Activated naive CD4-positive, alpha-beta T cell treated with anti-CD3 and anti-CD28 coated beads, Interleukin-2, amount 10 ng/mL, durations not matched to agents 7 days and 5 days (primary cell): ENCODE measurements around the gene HFM1.
"Not testable (repeated sequence)": the region's sequence is repeated elsewhere in the genome, so short reads cannot be mapped to it uniquely, and the experiment has no call there.

Source experiments
- CTCF ChIA-PET: fragments of 350-600 bp; sonication (Branson Sonifier 250); formaldehyde crosslinking; loops from one replicate; lab custom pipeline; 2021; ENCODE audit warnings: antibody characterized with exemption; lab: Charles Lee
- DNase-seq: peaks from one replicate; pipeline ENCODE4 v3.0.0-alpha.2; 2020
- H3K27ac Mint-ChIP-seq: one replicate; pipeline ENCODE4 v1.8.0; 2021; ENCODE audit warnings: mild to moderate bottlenecking, moderate library complexity, mixed read lengths
- H3K27me3 Mint-ChIP-seq: one replicate; pipeline ENCODE4 v1.8.0; 2021; ENCODE audit warnings: mild to moderate bottlenecking, mixed read lengths
- H3K36me3 Mint-ChIP-seq: one replicate; pipeline ENCODE4 v1.8.0; 2021; ENCODE audit warnings: mixed read lengths
- H3K4me1 Mint-ChIP-seq: one replicate; pipeline ENCODE4 v1.8.0; 2021; ENCODE audit warnings: mixed read lengths
- H3K4me3 Mint-ChIP-seq: one replicate; pipeline ENCODE4 v1.8.0; 2021; ENCODE audit warnings: mild to moderate bottlenecking, moderate library complexity, mixed read lengths
- H3K9me3 Mint-ChIP-seq: one replicate; pipeline ENCODE4 v1.8.0; 2021; ENCODE audit warnings: mixed read lengths

HFM1 gene

GRCh38 chr1:91311672-91312071, 93.0 kb downstream of the HFM1 start:
- no peak for DNase-seq
- H3K36me3 Mint-ChIP-seq = no peaks in the 10 kb centered on the region
- peaks cover 5% of the 10 kb centered on the region for H3K9me3 Mint-ChIP-seq
- H3K27me3 Mint-ChIP-seq = peaks cover 12% of the 10 kb centered on the region
- no peak overlapping the region for H3K4me3 Mint-ChIP-seq
- CTCF ChIA-PET = no interaction called here
- H3K27ac Mint-ChIP-seq = no peak overlapping the region
- no peaks in the 10 kb centered on the region for H3K4me1 Mint-ChIP-seq

GRCh38 chr1:91308544-91308943, 96.1 kb downstream of the HFM1 start:
- H3K27ac Mint-ChIP-seq = no peak overlapping the region

GRCh38 chr1:91307784-91308409, 96.7 kb downstream of the HFM1 start:
- no peak for DNase-seq
- Mint-ChIP-seq H3K27me3 (peaks cover 12% of the 10 kb centered on the region), H3K4me3 (no peak overlapping the region), H3K27ac (no peak overlapping the region), H3K4me1 (no peaks in the 10 kb centered on the region), H3K9me3 (peaks cover 8% of the 10 kb centered on the region), H3K36me3 (no peaks in the 10 kb centered on the region)
- CTCF ChIA-PET = no interaction called here

More at GRCh38 chr1:91308544-91308943, 96.1 kb downstream of the HFM1 start:
- Mint-ChIP-seq H3K9me3 (peaks cover 6% of the 10 kb centered on the region), H3K36me3 (no peaks in the 10 kb centered on the region), H3K27me3 (peaks cover 12% of the 10 kb centered on the region), H3K4me1 (no peaks in the 10 kb centered on the region), H3K4me3 (no peak overlapping the region)
- no peak for DNase-seq
- CTCF ChIA-PET = no interaction called here

DNA sequence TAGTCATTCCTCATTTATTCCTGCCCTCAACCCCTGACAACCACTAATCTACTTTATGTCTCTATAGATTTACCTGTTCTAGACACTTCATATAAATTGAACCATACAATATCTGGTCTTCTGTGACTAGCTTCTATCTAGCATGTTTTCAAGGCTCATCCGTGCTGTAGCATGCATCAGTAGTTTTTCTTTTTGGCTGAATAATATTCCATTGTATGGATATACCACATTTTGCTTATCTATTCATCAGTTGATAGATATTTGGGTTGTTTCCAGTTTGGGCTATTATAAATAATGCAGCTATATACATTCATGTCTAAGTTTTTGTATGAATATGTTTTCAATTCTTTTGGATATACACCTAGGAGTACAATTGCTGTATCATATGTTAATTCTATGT, 101.5 kb downstream of the HFM1 start:
- Mint-ChIP-seq H3K4me3 (no peak overlapping the region), H3K27me3 (no peaks in the 10 kb centered on the region), H3K36me3 (no peaks in the 10 kb centered on the region), H3K9me3 (peaks cover 8% of the 10 kb centered on the region), H3K27ac (no peak overlapping the region), H3K4me1 (no peaks in the 10 kb centered on the region)
- CTCF ChIA-PET = no interaction called here
- DNase-seq = no peak

- H3K36me3 Mint-ChIP-seq, DNase-seq, H3K4me3 Mint-ChIP-seq, H3K27me3 Mint-ChIP-seq, H3K9me3 Mint-ChIP-seq, H3K27ac Mint-ChIP-seq, H3K4me1 Mint-ChIP-seq, CTCF ChIA-PET: not testable (repeated sequence)
These were observed 115.6 kb downstream of the HFM1 start for GRCh38 chr1:91288843-91289553.

DNA sequence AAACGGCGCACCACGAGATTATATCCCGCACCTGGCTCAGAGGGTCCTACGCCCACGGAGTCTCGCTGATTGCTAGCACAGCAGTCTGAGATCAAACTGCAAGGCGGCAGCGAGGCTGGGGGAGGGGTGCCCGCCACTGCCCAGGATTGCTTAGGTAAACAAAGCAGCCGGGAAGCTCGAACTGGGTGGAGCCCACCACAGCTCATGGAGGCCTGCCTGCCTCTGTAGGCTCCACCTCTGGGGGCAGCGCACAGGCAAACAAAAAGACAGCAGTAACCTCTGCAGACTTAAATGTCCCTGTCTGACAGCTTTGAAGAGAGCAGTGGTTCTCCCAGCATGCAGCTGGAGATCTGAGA, 117.7 kb downstream of the HFM1 start:
- not testable (repeated sequence) for H3K9me3 Mint-ChIP-seq

GRCh38 chr1:91286259-91286961, 118.2 kb downstream of the HFM1 start:
- H3K4me1 Mint-ChIP-seq, CTCF ChIA-PET, H3K9me3 Mint-ChIP-seq, H3K4me3 Mint-ChIP-seq, H3K36me3 Mint-ChIP-seq, H3K27me3 Mint-ChIP-seq, H3K27ac Mint-ChIP-seq, DNase-seq: not testable (repeated sequence)

More for the DNA sequence above, 117.7 kb downstream of the HFM1 start:
- H3K4me3 Mint-ChIP-seq, CTCF ChIA-PET, H3K36me3 Mint-ChIP-seq, DNase-seq, H3K27me3 Mint-ChIP-seq, H3K27ac Mint-ChIP-seq, H3K4me1 Mint-ChIP-seq: not testable (repeated sequence)

DNA sequence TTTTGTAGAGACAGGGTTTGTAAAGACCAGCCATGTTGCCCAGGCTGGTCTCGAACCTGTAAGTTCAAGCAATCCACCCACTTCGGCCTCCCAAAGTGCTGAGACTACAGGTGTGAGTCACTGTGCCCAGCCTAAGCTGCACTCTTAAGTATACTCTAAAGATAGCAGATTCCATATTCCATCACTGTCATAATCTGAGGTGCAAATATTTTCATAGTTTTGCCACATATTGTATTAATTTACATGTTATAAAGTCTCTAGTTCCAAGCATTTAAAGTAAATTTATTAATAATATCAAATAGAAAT, 121.3 kb downstream of the HFM1 start:
- DNase-seq = no peak
- no peak overlapping the region for H3K27ac Mint-ChIP-seq
- no peak overlapping the region for H3K4me3 Mint-ChIP-seq
- peaks cover 11% of the 10 kb centered on the region for H3K27me3 Mint-ChIP-seq
- H3K9me3 Mint-ChIP-seq = no peaks in the 10 kb centered on the region
- no peaks in the 10 kb centered on the region for H3K36me3 Mint-ChIP-seq
- CTCF ChIA-PET = interaction anchor here (0.6 to 2.4 kb wide), 9 partner anchors 14 to 1935 kb away, joined by 3 to 10 read pairs (median 4); no protein-coding TSS in a partner anchor
- no peaks in the 10 kb centered on the region for H3K4me1 Mint-ChIP-seq

DNA sequence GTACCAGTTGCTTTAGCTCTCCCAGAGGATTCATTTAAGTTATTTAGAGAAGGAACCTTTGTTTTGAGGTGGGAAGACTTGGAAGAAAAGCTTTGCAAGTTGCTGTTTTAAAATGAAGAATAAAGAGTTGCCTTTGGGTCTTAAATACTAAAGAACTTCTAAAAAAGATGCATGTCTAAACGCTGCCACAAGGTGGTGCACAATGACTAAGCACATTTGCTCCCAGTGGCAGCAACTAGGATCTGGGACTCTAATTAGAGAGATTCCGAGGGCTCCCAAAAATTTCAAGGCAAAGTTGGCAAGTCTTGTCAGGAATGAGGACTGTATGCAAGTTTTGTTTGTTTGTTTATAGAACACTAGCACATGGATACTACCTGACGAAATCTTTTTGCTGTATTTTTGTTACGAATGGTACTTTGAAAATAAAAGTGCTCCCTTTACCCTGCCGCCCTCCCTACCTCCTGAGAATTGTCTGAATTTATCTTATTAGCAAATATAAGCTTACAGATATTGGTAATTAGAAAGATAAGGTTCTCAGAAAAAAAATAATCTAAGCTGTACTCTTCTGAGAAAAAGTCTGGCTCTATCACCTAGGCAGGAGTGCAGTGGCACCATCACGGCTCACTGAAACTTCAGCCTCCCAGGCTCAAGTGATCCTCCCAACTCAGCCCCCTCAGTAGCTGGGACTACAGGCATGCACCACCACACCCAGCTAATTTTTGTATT, 121.8 kb downstream of the HFM1 start:
- DNase-seq = peak; percentile 57
- no peaks in the 10 kb centered on the region for H3K36me3 Mint-ChIP-seq
- no peaks in the 10 kb centered on the region for H3K9me3 Mint-ChIP-seq
- peaks cover 11% of the 10 kb centered on the region for H3K27me3 Mint-ChIP-seq
- no peak overlapping the region for H3K4me3 Mint-ChIP-seq
- no peaks in the 10 kb centered on the region for H3K4me1 Mint-ChIP-seq
- CTCF ChIA-PET = interaction anchor here (0.6 to 2.4 kb wide), 10 partner anchors 13 to 1935 kb away, joined by 3 to 10 read pairs (median 4); no protein-coding TSS in a partner anchor
- H3K27ac Mint-ChIP-seq = no peak overlapping the region

GRCh38 chr1:91281782-91282181, 122.9 kb downstream of the HFM1 start:
- CTCF ChIA-PET = interaction anchor here (1.3 to 2.4 kb wide), 2 partner anchors 115 to 647 kb away, joined by 3 to 10 read pairs; no protein-coding TSS in a partner anchor
- H3K9me3 Mint-ChIP-seq = no peaks in the 10 kb centered on the region
- no peaks in the 10 kb centered on the region for H3K36me3 Mint-ChIP-seq
- H3K4me1 Mint-ChIP-seq = no peaks in the 10 kb centered on the region
- H3K27me3 Mint-ChIP-seq = peaks cover 11% of the 10 kb centered on the region
- H3K27ac Mint-ChIP-seq = no peak overlapping the region
- DNase-seq = no peak
- no peak overlapping the region for H3K4me3 Mint-ChIP-seq

GRCh38 chr1:91278754-91279153, 125.9 kb downstream of the HFM1 start:
- peaks cover 11% of the 10 kb centered on the region for H3K27me3 Mint-ChIP-seq

GRCh38 chr1:91273875-91274274, 130.8 kb downstream of the HFM1 start:
- Mint-ChIP-seq H3K4me3 (no peak overlapping the region), H3K27ac (no peak overlapping the region), H3K36me3 (no peaks in the 10 kb centered on the region), H3K27me3 (no peaks in the 10 kb centered on the region), H3K4me1 (no peaks in the 10 kb centered on the region), H3K9me3 (no peaks in the 10 kb centered on the region)
- DNase-seq = no peak
- CTCF ChIA-PET = interaction anchor here (0.5 kb wide), 1 partner anchor 201 kb away, joined by 3 read pairs; no protein-coding TSS in a partner anchor

More at GRCh38 chr1:91278754-91279153, 125.9 kb downstream of the HFM1 start:
- CTCF ChIA-PET = interaction anchor here (0.6 to 2.1 kb wide), 4 partner anchors 8 to 680 kb away, joined by 3 to 17 read pairs (median 3); no protein-coding TSS in a partner anchor
- Mint-ChIP-seq H3K9me3 (no peaks in the 10 kb centered on the region), H3K4me3 (no peak overlapping the region), H3K36me3 (no peaks in the 10 kb centered on the region), H3K27ac (no peak overlapping the region), H3K4me1 (no peaks in the 10 kb centered on the region)
- DNase-seq = no peak

GRCh38 chr1:91261655-91262054, 143.0 kb downstream of the HFM1 start:
- Mint-ChIP-seq H3K36me3 (no peaks in the 10 kb centered on the region), H3K4me1 (no peaks in the 10 kb centered on the region), H3K9me3 (no peaks in the 10 kb centered on the region), H3K4me3 (no peak overlapping the region), H3K27me3 (peaks cover 4% of the 10 kb centered on the region), H3K27ac (no peak overlapping the region)
- CTCF ChIA-PET = no interaction called here
- DNase-seq = no peak

DNA sequence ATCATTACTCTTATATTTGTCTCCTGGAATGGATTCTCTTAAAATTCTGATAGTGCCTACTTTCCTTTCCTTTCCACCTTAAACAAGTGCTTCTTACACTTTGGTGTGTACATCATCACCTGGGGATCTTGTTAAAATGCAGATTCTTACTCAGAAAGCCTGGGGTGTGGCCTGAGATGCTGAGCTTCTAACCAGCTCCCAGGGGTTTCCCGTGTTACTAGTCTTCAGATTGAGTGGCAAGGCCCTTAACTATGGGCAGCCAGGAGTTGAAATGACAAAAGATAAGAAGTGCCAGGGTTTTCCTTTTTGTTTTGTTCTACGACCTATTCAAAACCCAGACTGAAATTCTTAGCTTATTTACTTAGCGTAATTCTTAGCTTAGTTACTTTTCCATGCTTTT, 159.2 kb downstream of the HFM1 start:
- CTCF ChIA-PET = interaction anchor here (1.0 kb wide), 1 partner anchor 79 kb away, joined by 3 read pairs; no protein-coding TSS in a partner anchor
- Mint-ChIP-seq H3K27ac (no peak overlapping the region), H3K4me3 (no peak overlapping the region), H3K27me3 (no peaks in the 10 kb centered on the region), H3K9me3 (no peaks in the 10 kb centered on the region), H3K36me3 (no peaks in the 10 kb centered on the region), H3K4me1 (no peaks in the 10 kb centered on the region)
- no peak for DNase-seq
